ENCODE measurements around the gene ERCC6L2. TPM values are rescaled to one million over a fixed set of nuclear protein-coding genes. Genes with fewer than 3 reads are reported as not detected.

Gene ERCC6L2
- total RNA-seq, 1 experiment from 2014 or later = 75.0 TPM

- H3K36me3 ChIP-seq = peaks cover 67% of the 10 kb centered on the region
- no peaks in the 10 kb centered on the region for H3K4me1 ChIP-seq (replicated peaks)
- no peak overlapping the region for H3K27ac ChIP-seq
- no peak for DNase-seq (ENCODE audit: low read depth in 1 of 2, low spot score in 2 of 2)
- H3K27me3 ChIP-seq (replicated peaks) = no peaks in the 10 kb centered on the region
- H3K9me3 ChIP-seq (replicated peaks) = peaks cover 13% of the 10 kb centered on the region
- no peak overlapping the region for H3K4me3 ChIP-seq
These were observed 77.0 kb downstream of the ERCC6L2 start for GRCh38 chr9:95952471-95952870.

- H3K36me3 ChIP-seq = peaks cover 62% of the 10 kb centered on the region
- H3K27me3 ChIP-seq (replicated peaks) = no peaks in the 10 kb centered on the region
- no peak overlapping the region for H3K4me3 ChIP-seq
- no peaks in the 10 kb centered on the region for H3K4me1 ChIP-seq (replicated peaks)
- H3K27ac ChIP-seq = no peak overlapping the region
- DNase-seq (ENCODE audit: low read depth in 1 of 2, low spot score in 2 of 2) = no peak
- peaks cover 5% of the 10 kb centered on the region; the same call in 1 of the 2 replicates for H3K9me3 ChIP-seq (replicated peaks)
These were observed 78.5 kb downstream of the ERCC6L2 start for GRCh38 chr9:95953986-95954385.

- Histone ChIP-seq H3K4me1 (replicated peaks) (no peaks in the 10 kb centered on the region), H3K27me3 (replicated peaks) (no peaks in the 10 kb centered on the region), H3K36me3 (peaks cover 61% of the 10 kb centered on the region), H3K9me3 (replicated peaks) (peaks cover 5% of the 10 kb centered on the region; the same call in 1 of the 2 replicates), H3K4me3 (no peak overlapping the region), H3K27ac (no peak overlapping the region)
- no peak for DNase-seq (ENCODE audit: low read depth in 1 of 2, low spot score in 2 of 2)
These were observed 79.4 kb downstream of the ERCC6L2 start for GRCh38 chr9:95954940-95955339.

- Histone ChIP-seq H3K27ac (no peak overlapping the region), H3K4me1 (replicated peaks) (no peaks in the 10 kb centered on the region)
- no peak for DNase-seq (ENCODE audit: low read depth in 1 of 2, low spot score in 2 of 2)
These were observed 87.4 kb downstream of the ERCC6L2 start for GRCh38 chr9:95962936-95963335.

GRCh38 chr9:95963659-95964058, 88.2 kb downstream of the ERCC6L2 start:
- Histone ChIP-seq H3K27me3 (replicated peaks) (no peaks in the 10 kb centered on the region), H3K4me3 (no peak overlapping the region), H3K27ac (no peak overlapping the region), H3K36me3 (peaks cover 51% of the 10 kb centered on the region), H3K9me3 (replicated peaks) (no peaks in the 10 kb centered on the region), H3K4me1 (replicated peaks) (no peaks in the 10 kb centered on the region)
- DNase-seq (ENCODE audit: low read depth in 1 of 2, low spot score in 2 of 2) = no peak

More at GRCh38 chr9:95962936-95963335, 87.4 kb downstream of the ERCC6L2 start:
- Histone ChIP-seq H3K36me3 (peaks cover 57% of the 10 kb centered on the region), H3K27me3 (replicated peaks) (no peaks in the 10 kb centered on the region), H3K9me3 (replicated peaks) (no peaks in the 10 kb centered on the region), H3K4me3 (no peak overlapping the region)

- H3K4me1 ChIP-seq (replicated peaks) = 0 out of 2 replicates have a peak, but pooled peaks cover 3% of the 10 kb centered on the region
- no peaks in the 10 kb centered on the region for H3K27me3 ChIP-seq (replicated peaks)
- no peak for DNase-seq (ENCODE audit: low read depth in 1 of 2, low spot score in 2 of 2)
These were observed 90.8 kb downstream of the ERCC6L2 start for GRCh38 chr9:95966306-95966705.

GRCh38 chr9:95970317-95970716, 94.8 kb downstream of the ERCC6L2 start:
- Histone ChIP-seq H3K27ac (peak overlapping the region; percentile 25), H3K4me3 (no peak overlapping the region), H3K36me3 (peaks cover 53% of the 10 kb centered on the region), H3K27me3 (replicated peaks) (no peaks in the 10 kb centered on the region), H3K9me3 (replicated peaks) (no peaks in the 10 kb centered on the region), H3K4me1 (replicated peaks) (0 out of 2 replicates have a peak, but pooled peaks cover 3% of the 10 kb centered on the region)
- DNase-seq (ENCODE audit: low read depth in 1 of 2, low spot score in 2 of 2) = peak in 1 of 2 experiments; percentile 33

More at GRCh38 chr9:95966306-95966705, 90.8 kb downstream of the ERCC6L2 start:
- no peak overlapping the region for H3K27ac ChIP-seq
- no peak overlapping the region for H3K4me3 ChIP-seq
- H3K36me3 ChIP-seq = peaks cover 35% of the 10 kb centered on the region
- H3K9me3 ChIP-seq (replicated peaks) = no peaks in the 10 kb centered on the region

GRCh38 chr9:95971815-95972214, 96.3 kb downstream of the ERCC6L2 start:
- no peak overlapping the region for H3K27ac ChIP-seq
- no peak for DNase-seq (ENCODE audit: low read depth in 1 of 2, low spot score in 2 of 2)
- H3K36me3 ChIP-seq = peaks cover 44% of the 10 kb centered on the region
- no peaks in the 10 kb centered on the region for H3K9me3 ChIP-seq (replicated peaks)
- H3K4me1 ChIP-seq (replicated peaks) = 0 out of 2 replicates have a peak, but pooled peaks cover 3% of the 10 kb centered on the region
- no peak overlapping the region for H3K4me3 ChIP-seq
- H3K27me3 ChIP-seq (replicated peaks) = no peaks in the 10 kb centered on the region

- no peak for DNase-seq (ENCODE audit: low read depth in 1 of 2, low spot score in 2 of 2)
- Histone ChIP-seq H3K4me3 (no peak overlapping the region), H3K36me3 (peaks cover 40% of the 10 kb centered on the region), H3K27me3 (replicated peaks) (no peaks in the 10 kb centered on the region), H3K4me1 (replicated peaks) (peaks cover 10% of the 10 kb centered on the region), H3K27ac (no peak overlapping the region), H3K9me3 (replicated peaks) (no peaks in the 10 kb centered on the region)
These were observed 98.9 kb downstream of the ERCC6L2 start for GRCh38 chr9:95974389-95974788.

GRCh38 chr9:95977371-95977770, 101.9 kb downstream of the ERCC6L2 start:
- DNase-seq (ENCODE audit: low read depth in 1 of 2, low spot score in 2 of 2) = no peak
- no peaks in the 10 kb centered on the region for H3K9me3 ChIP-seq (replicated peaks)
- H3K36me3 ChIP-seq = peaks cover 29% of the 10 kb centered on the region
- no peaks in the 10 kb centered on the region for H3K27me3 ChIP-seq (replicated peaks)
- peaks cover 37% of the 10 kb centered on the region for H3K4me1 ChIP-seq (replicated peaks)
- no peak overlapping the region for H3K4me3 ChIP-seq
- H3K27ac ChIP-seq = no peak overlapping the region

- H3K27me3 ChIP-seq (replicated peaks) = no peaks in the 10 kb centered on the region
- DNase-seq (ENCODE audit: low read depth in 1 of 2, low spot score in 2 of 2) = no peak
- no peak overlapping the region for H3K4me3 ChIP-seq
These were observed 102.6 kb downstream of the ERCC6L2 start for GRCh38 chr9:95978106-95978505.

GRCh38 chr9:95979446-95979845, 104.0 kb downstream of the ERCC6L2 start:
- peak in 1 of 2 experiments; percentile 28 for DNase-seq (ENCODE audit: low read depth in 1 of 2, low spot score in 2 of 2)
- peaks cover 10% of the 10 kb centered on the region; the same call in 1 of the 2 replicates for H3K36me3 ChIP-seq
- no peak overlapping the region for H3K4me3 ChIP-seq
- H3K9me3 ChIP-seq (replicated peaks) = no peaks in the 10 kb centered on the region
- H3K27me3 ChIP-seq (replicated peaks) = no peaks in the 10 kb centered on the region
- peak overlapping the region; percentile 78 for H3K27ac ChIP-seq
- peaks cover 43% of the 10 kb centered on the region for H3K4me1 ChIP-seq (replicated peaks)

More at GRCh38 chr9:95978106-95978505, 102.6 kb downstream of the ERCC6L2 start:
- 0 out of 2 replicates have a peak overlapping the region, but pooled peaks have one; percentile 4 for H3K27ac ChIP-seq
- no peaks in the 10 kb centered on the region for H3K9me3 ChIP-seq (replicated peaks)
- peaks cover 43% of the 10 kb centered on the region for H3K4me1 ChIP-seq (replicated peaks)
- H3K36me3 ChIP-seq = peaks cover 22% of the 10 kb centered on the region

- DNase-seq (ENCODE audit: low read depth in 1 of 2, low spot score in 2 of 2) = peak; percentile 41 to 86
- H3K27ac ChIP-seq = peak overlapping the region; percentile 78
- peaks cover 9% of the 10 kb centered on the region for H3K36me3 ChIP-seq
- H3K4me1 ChIP-seq (replicated peaks) = peaks cover 43% of the 10 kb centered on the region
- H3K27me3 ChIP-seq (replicated peaks) = no peaks in the 10 kb centered on the region
- H3K4me3 ChIP-seq = no peak overlapping the region
- no peaks in the 10 kb centered on the region for H3K9me3 ChIP-seq (replicated peaks)
These were observed 105.0 kb downstream of the ERCC6L2 start for GRCh38 chr9:95980262-95981125.

- DNase-seq (ENCODE audit: low read depth in 1 of 2, low spot score in 2 of 2) = peak in 1 of 2 experiments; percentile 47
- peak overlapping the region; percentile 78 for H3K27ac ChIP-seq
- peaks cover 19% of the 10 kb centered on the region for H3K36me3 ChIP-seq
- no peaks in the 10 kb centered on the region for H3K9me3 ChIP-seq (replicated peaks)
- H3K4me3 ChIP-seq = no peak overlapping the region
- peaks cover 43% of the 10 kb centered on the region for H3K4me1 ChIP-seq (replicated peaks)
- H3K27me3 ChIP-seq (replicated peaks) = no peaks in the 10 kb centered on the region
These were observed 106.4 kb downstream of the ERCC6L2 start for GRCh38 chr9:95981761-95982390.
